Upper lobe of left lung (tissue), 4 donors: ENCODE measurements around the gene TCERG1L.

Source experiments
- CTCF ChIP-seq, 6 experiments: fragments of 450-650 bp in 4 of 6; fragments of 200-600 bp in 2 of 6; sonication (generic) in 2 of 6; IDR thresholded peaks; one replicate each; pipeline ENCODE4 v1.5.1; 2016 to 2019; ENCODE audit warnings: antibody characterized with exemption in 6 of 6
- EP300 ChIP-seq, 4 donors: sonication (generic); formaldehyde crosslinking; IDR thresholded peaks; one replicate each; pipeline ENCODE4 v1.5.1; 2017; ENCODE audit warnings: antibody characterized with exemption in 4 of 4, control low read depth in 2 of 4

GRCh38 chr10:131273476-131273875 lies 38.0 kb downstream of the TCERG1L start:
- TF ChIP-seq CTCF (IDR thresholded peaks at IDR 0.05) = no peak
- TF ChIP-seq EP300 (IDR thresholded peaks at IDR 0.05) = no peak
